SU-DHL-6 (cell line): Measurements from ENCODE around the gene ERVFRD-1.

Experiments used
- H2AFZ ChIP-seq: fragments of 200-600 bp; sonication (generic); 2 replicates; pipeline ENCODE4 v1.6.1; 2014; ENCODE audit warnings: low read depth, mild to moderate bottlenecking, moderate library complexity, mixed read lengths, antibody characterized with exemption, low read length; ENCODE audit not compliant: severe bottlenecking
- H3F3A ChIP-seq: fragments of 200-600 bp; shearing (Covaris generic); 2 replicates; pipeline ENCODE4 v1.6.0; 2016; ENCODE audit warnings: antibody characterized with exemption, mild to moderate bottlenecking; ENCODE audit not compliant: insufficient read depth
- H3K27ac ChIP-seq: fragments of 200-600 bp; sonication (generic); 2 replicates; pipeline ENCODE4 v1.5.1; 2016; ENCODE audit warnings: low read depth, mild to moderate bottlenecking, low read length, moderate library complexity, mixed read lengths
- H3K27me3 ChIP-seq: fragments of 200-600 bp; sonication (generic), shearing (Covaris generic); 2 replicates; pipeline ENCODE4 v1.6.0; 2014; ENCODE audit warnings: mild to moderate bottlenecking, low read length
- H3K36me3 ChIP-seq: fragments of 200-600 bp; sonication (generic); 2 replicates; pipeline ENCODE4 v1.6.1; 2014; ENCODE audit warnings: mild to moderate bottlenecking, low read length, mixed read lengths
- H3K4me2 ChIP-seq: fragments of 300-600, 200-600 bp; shearing (Covaris generic), sonication (generic); 2 replicates; pipeline ENCODE4 v1.6.0; 2014; ENCODE audit warnings: low read length, low read depth, mild to moderate bottlenecking; ENCODE audit not compliant: poor library complexity, severe bottlenecking
- H3K4me3 ChIP-seq: fragments of 200-600 bp; sonication (generic); 2 replicates; pipeline ENCODE4 v1.5.1; 2014; ENCODE audit warnings: antibody characterized with exemption, low read length, mild to moderate bottlenecking, mixed read lengths; ENCODE audit not compliant: insufficient read depth, poor library complexity, severe bottlenecking
- H3K79me2 ChIP-seq: fragments of 200-600 bp; sonication (generic); 2 replicates; pipeline ENCODE4 v1.6.1; 2014; ENCODE audit warnings: mild to moderate bottlenecking, low read length, moderate library complexity; ENCODE audit not compliant: insufficient read depth
- H3K9ac ChIP-seq: fragments of 200-600 bp; sonication (generic); 2 replicates; pipeline ENCODE4 v1.7.0; 2014; ENCODE audit warnings: mild to moderate bottlenecking, low read length
- H3K9me2 ChIP-seq: fragments of 200-600 bp; sonication (generic); replicated peaks from 2 replicates; pipeline ENCODE4 v1.6.1; 2014; ENCODE audit warnings: low read length; ENCODE audit not compliant: insufficient read depth
- H3K9me3 ChIP-seq: fragments of 200-600 bp; sonication (generic); 2 replicates; pipeline ENCODE4 v1.6.1; 2014; ENCODE audit warnings: low read length, mixed read lengths; ENCODE audit not compliant: insufficient read depth
- H4K20me1 ChIP-seq: fragments of 200-600 bp; sonication (generic); 2 replicates; pipeline ENCODE4 v1.6.1; 2014; ENCODE audit warnings: low read depth, mild to moderate bottlenecking, antibody characterized with exemption, low read length, moderate library complexity, mixed read lengths
- CTCF ChIP-seq: fragments of 200-600 bp; sonication (generic); IDR thresholded peaks from one replicate; pipeline ENCODE4 v1.5.1; 2017; ENCODE audit warnings: antibody characterized with exemption, mild to moderate bottlenecking, low read length, moderate library complexity; ENCODE audit not compliant: insufficient read depth, poor library complexity, severe bottlenecking
- EZH2phosphoT487 ChIP-seq: fragments of 200-600 bp; sonication (generic), shearing (Covaris generic); conservative IDR thresholded peaks from 2 replicates; pipeline ENCODE4 v1.6.1; 2018; ENCODE audit warnings: mild to moderate bottlenecking, antibody characterized with exemption, low read length, moderate library complexity, mixed read lengths

ERVFRD-1 gene

GRCh38 chr6:11142296-11143027, 30.9 kb upstream of the ERVFRD-1 start:
- no peak overlapping the region for H3K9ac ChIP-seq
- TF ChIP-seq EZH2phosphoT487 (no peak), CTCF (no peak)
- no peak overlapping the region for H3K27ac ChIP-seq
- no peak overlapping the region for H3K4me3 ChIP-seq
- no peak overlapping the region for H3K4me2 ChIP-seq
- peaks cover 9% of the 10 kb centered on the region for H3K36me3 ChIP-seq
- no peaks in the 10 kb centered on the region for H3K9me2 ChIP-seq
- H3K79me2 ChIP-seq, result no peaks in the 10 kb centered on the region
- H3K27me3 ChIP-seq, result no peaks in the 10 kb centered on the region
- H3K9me3 ChIP-seq, result no peaks in the 10 kb centered on the region
- peaks cover 4% of the 10 kb centered on the region; the same call in 1 of the 2 replicates for H3F3A ChIP-seq
- H4K20me1 ChIP-seq, result no peaks in the 10 kb centered on the region
- H2AFZ ChIP-seq, result no peak overlapping the region

- no peaks in the 10 kb centered on the region for H3K9me2 ChIP-seq
- no peaks in the 10 kb centered on the region for H3K79me2 ChIP-seq
- peaks cover 5% of the 10 kb centered on the region for H3F3A ChIP-seq
- H2AFZ ChIP-seq, result no peak overlapping the region
- H3K27me3 ChIP-seq, result no peaks in the 10 kb centered on the region
- H3K4me2 ChIP-seq, result no peak overlapping the region
- no peak for TF ChIP-seq CTCF
- TF ChIP-seq EZH2phosphoT487, result no peak
- H3K27ac ChIP-seq, result no peak overlapping the region
- H3K9me3 ChIP-seq, result no peaks in the 10 kb centered on the region
- no peaks in the 10 kb centered on the region for H4K20me1 ChIP-seq
- peaks cover 17% of the 10 kb centered on the region for H3K36me3 ChIP-seq
- no peak overlapping the region for H3K9ac ChIP-seq
- H3K4me3 ChIP-seq, result no peak overlapping the region
These were observed 29.8 kb upstream of the ERVFRD-1 start for GRCh38 chr6:11141295-11141694.

DNA sequence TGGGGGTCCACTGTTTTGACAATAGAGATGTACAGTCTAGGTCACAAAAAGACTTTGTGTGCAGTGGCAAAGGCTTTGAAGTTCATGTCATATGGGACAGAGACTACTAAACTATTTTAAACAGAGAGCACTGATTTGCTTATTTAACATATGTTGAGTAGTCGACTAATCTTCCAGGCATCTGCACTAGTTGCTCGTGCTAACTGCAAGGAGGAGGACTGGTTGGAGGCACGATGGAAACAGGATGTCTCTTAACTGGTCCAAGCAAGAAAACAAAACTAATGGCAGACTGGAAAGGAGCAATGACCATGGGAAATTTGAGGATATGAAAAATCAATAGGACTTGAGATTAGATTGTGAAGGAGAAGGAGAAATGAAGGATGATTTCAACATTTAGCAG, 28.5 kb upstream of the ERVFRD-1 start:
- H3K9me2 ChIP-seq, result no peaks in the 10 kb centered on the region
- H3K79me2 ChIP-seq, result no peaks in the 10 kb centered on the region
- no peak overlapping the region for H3K27ac ChIP-seq
- peaks cover 8% of the 10 kb centered on the region for H3F3A ChIP-seq
- no peaks in the 10 kb centered on the region for H4K20me1 ChIP-seq
- H3K27me3 ChIP-seq, result no peaks in the 10 kb centered on the region
- H3K4me3 ChIP-seq, result no peak overlapping the region
- H3K4me2 ChIP-seq, result no peak overlapping the region
- H3K9me3 ChIP-seq, result no peaks in the 10 kb centered on the region
- no peak overlapping the region for H2AFZ ChIP-seq
- no peak overlapping the region for H3K9ac ChIP-seq
- TF ChIP-seq CTCF (no peak), EZH2phosphoT487 (no peak)
- peaks cover 29% of the 10 kb centered on the region for H3K36me3 ChIP-seq
